Urinary bladder (tissue), 4 donors: ENCODE results near the gene ZNF143. TPM values are rescaled to one million over a fixed set of nuclear protein-coding genes. Genes with fewer than 3 reads are reported as not detected.

Experiments used
- DNase-seq: peaks from one replicate; pipeline ENCODE4 v3.0.0-alpha.2; 2015; ENCODE audit errors: extremely low spot score
- H3K27ac ChIP-seq: one replicate; pipeline ENCODE4 v1.5.1; 2013; ENCODE audit warnings: low read depth, mild to moderate bottlenecking, moderate library complexity
- H3K36me3 ChIP-seq: one replicate; pipeline ENCODE4 v1.6.1; 2013; ENCODE audit warnings: mild to moderate bottlenecking, moderate library complexity; ENCODE audit not compliant: insufficient read depth
- H3K4me1 ChIP-seq: one replicate; pipeline ENCODE4 v1.6.1; 2013; ENCODE audit warnings: mild to moderate bottlenecking, moderate library complexity; ENCODE audit not compliant: insufficient read depth
- H3K4me3 ChIP-seq: one replicate; pipeline ENCODE4 v1.5.1; 2013; ENCODE audit warnings: low read depth, low read length
- WGBS: extraction: QIAGEN DNeasy Blood & Tissue Kit; methylation state at CpG from one replicate; pipeline ENCODE4 v1.1.7; 2013; 5-methylcytosine and 5-hydroxymethylcytosine counted together
- polyA plus RNA-seq: library from polyadenylated mRNA; stranded (reverse); fragments of 200-250 nt; gene quantifications from one replicate; pipeline ENCODE4 v1.2.3, GENCODE V29; 2013
- total RNA-seq: library from RNA; depleted of rRNA; stranded (reverse); fragments of >200 nt; gene quantifications from one replicate; pipeline ENCODE4 v1.2.3, GENCODE V29; 2014
- donor health status: healthy with polysubstance abuse.
- donor health status: healthy.

Gene ZNF143
- total and polyA plus RNA-seq, 2 donors = 23.4 to 28.8 TPM

- WGBS = 92% methylated on average over 5 of the region's 5 CpGs
- Histone ChIP-seq H3K4me3 (no peak overlapping the region), H3K4me1 (peaks cover 2% of the 10 kb centered on the region), H3K27ac (peak overlapping the region; percentile 75), H3K36me3 (no peaks in the 10 kb centered on the region)
- no peak for DNase-seq
These were observed 108.9 kb downstream of the ZNF143 start for GRCh38 chr11:9569588-9570164.

- Histone ChIP-seq H3K36me3 (no peaks in the 10 kb centered on the region), H3K4me3 (no peak overlapping the region), H3K4me1 (peaks cover 2% of the 10 kb centered on the region), H3K27ac (no peak overlapping the region)
- WGBS = 76% methylated on average over 9 of the region's 9 CpGs
- no peak for DNase-seq
These were observed 109.7 kb downstream of the ZNF143 start for GRCh38 chr11:9570313-9571025.

GRCh38 chr11:9571071-9571762 lies 110.4 kb downstream of the ZNF143 start:
- Histone ChIP-seq H3K4me1 (peaks cover 2% of the 10 kb centered on the region), H3K36me3 (no peaks in the 10 kb centered on the region), H3K27ac (no peak overlapping the region), H3K4me3 (no peak overlapping the region)
- 85% methylated on average over 8 of the region's 8 CpGs for WGBS
- no peak for DNase-seq

GRCh38 chr11:9571763-9572115 lies 110.9 kb downstream of the ZNF143 start:
- no peaks in the 10 kb centered on the region for H3K36me3 ChIP-seq
- no peak for DNase-seq
- no peak overlapping the region for H3K4me3 ChIP-seq
- H3K4me1 ChIP-seq = peaks cover 2% of the 10 kb centered on the region
- 91% methylated on average over 6 of the region's 6 CpGs for WGBS
- no peak overlapping the region for H3K27ac ChIP-seq

GRCh38 chr11:9573052-9573774 lies 112.4 kb downstream of the ZNF143 start, which contains the start of gene WEE1:
TSS of gene WEE1 (plus strand) at chr11:9573670. CDS start at chr11:9573934, 264 bp downstream.
- Histone ChIP-seq H3K36me3 (no peaks in the 10 kb centered on the region), H3K4me1 (no peaks in the 10 kb centered on the region), H3K4me3 (peak within 1 kb of the TSS; percentile 93), H3K27ac (peak within 1 kb of the TSS; percentile 95)
- DNase-seq = peak; percentile 96
- WGBS = under 1% methylated on average over 73 of the region's 73 CpGs

- Histone ChIP-seq H3K36me3 (no peaks in the 10 kb centered on the region), H3K27ac (peak overlapping the region; percentile 95), H3K4me1 (no peaks in the 10 kb centered on the region), H3K4me3 (peak overlapping the region; percentile 93)
- WGBS = under 1% methylated on average over 121 of the region's 122 CpGs
- DNase-seq = no peak
These were observed 113.2 kb downstream of the ZNF143 start for GRCh38 chr11:9573775-9574621.

GRCh38 chr11:9574622-9575259 lies 113.9 kb downstream of the ZNF143 start:
- no peaks in the 10 kb centered on the region for H3K36me3 ChIP-seq
- H3K4me1 ChIP-seq = no peaks in the 10 kb centered on the region
- H3K4me3 ChIP-seq = peak overlapping the region; percentile 93
- H3K27ac ChIP-seq = peak overlapping the region; percentile 95
- DNase-seq = no peak
- WGBS = under 1% methylated on average over 43 of the region's 43 CpGs

- DNase-seq = peak; percentile 76
- Histone ChIP-seq H3K27ac (peak overlapping the region; percentile 95), H3K4me1 (no peaks in the 10 kb centered on the region), H3K4me3 (peak overlapping the region; percentile 93), H3K36me3 (no peaks in the 10 kb centered on the region)
- WGBS = 4% methylated on average over 17 of the region's 17 CpGs
These were observed 114.7 kb downstream of the ZNF143 start for GRCh38 chr11:9575260-9576240.

GRCh38 chr11:9576701-9577381 lies 116.0 kb downstream of the ZNF143 start:
- Histone ChIP-seq H3K4me1 (no peaks in the 10 kb centered on the region), H3K27ac (no peak overlapping the region), H3K36me3 (no peaks in the 10 kb centered on the region), H3K4me3 (peak overlapping the region; percentile 27)
- WGBS = 22% methylated on average over 4 of the region's 4 CpGs
- no peak for DNase-seq

- Histone ChIP-seq H3K36me3 (no peaks in the 10 kb centered on the region), H3K4me1 (no peaks in the 10 kb centered on the region), H3K4me3 (peak overlapping the region; percentile 27), H3K27ac (peak overlapping the region; percentile 34)
- DNase-seq = no peak
- 30% methylated on average over 7 of the region's 7 CpGs for WGBS
These were observed 116.7 kb downstream of the ZNF143 start for GRCh38 chr11:9577556-9577955.
